ENCODE results near the gene GOT1.

DNA sequence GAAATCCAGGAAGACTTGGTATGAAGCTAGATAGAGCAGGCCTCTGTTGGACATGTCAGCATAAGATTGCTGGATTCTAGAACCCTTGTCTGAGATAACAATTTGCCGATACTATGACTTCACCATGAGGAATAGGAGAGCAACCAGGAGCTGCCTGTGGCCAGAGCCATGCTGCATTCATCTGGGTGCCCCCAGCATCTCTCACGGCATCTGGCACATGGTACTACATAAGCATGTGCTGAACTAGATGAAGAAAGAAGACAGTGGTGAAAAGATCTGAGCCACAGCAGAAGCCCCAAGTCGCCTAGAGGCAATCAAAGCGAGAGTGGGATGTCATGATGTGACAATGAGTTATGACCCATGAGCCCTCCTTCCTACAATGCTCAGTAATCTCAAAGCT lies 19.5 kb downstream of the GOT1 start:
- TF ChIP-seq, protein P1, sequence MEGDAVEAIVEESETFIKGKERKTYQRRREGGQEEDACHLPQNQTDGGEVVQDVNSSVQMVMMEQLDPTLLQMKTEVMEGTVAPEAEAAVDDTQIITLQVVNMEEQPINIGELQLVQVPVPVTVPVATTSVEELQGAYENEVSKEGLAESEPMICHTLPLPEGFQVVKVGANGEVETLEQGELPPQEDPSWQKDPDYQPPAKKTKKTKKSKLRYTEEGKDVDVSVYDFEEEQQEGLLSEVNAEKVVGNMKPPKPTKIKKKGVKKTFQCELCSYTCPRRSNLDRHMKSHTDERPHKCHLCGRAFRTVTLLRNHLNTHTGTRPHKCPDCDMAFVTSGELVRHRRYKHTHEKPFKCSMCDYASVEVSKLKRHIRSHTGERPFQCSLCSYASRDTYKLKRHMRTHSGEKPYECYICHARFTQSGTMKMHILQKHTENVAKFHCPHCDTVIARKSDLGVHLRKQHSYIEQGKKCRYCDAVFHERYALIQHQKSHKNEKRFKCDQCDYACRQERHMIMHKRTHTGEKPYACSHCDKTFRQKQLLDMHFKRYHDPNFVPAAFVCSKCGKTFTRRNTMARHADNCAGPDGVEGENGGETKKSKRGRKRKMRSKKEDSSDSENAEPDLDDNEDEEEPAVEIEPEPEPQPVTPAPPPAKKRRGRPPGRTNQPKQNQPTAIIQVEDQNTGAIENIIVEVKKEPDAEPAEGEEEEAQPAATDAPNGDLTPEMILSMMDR (conservative IDR thresholded peaks at IDR 0.05; ENCODE audit: low read depth, low read length), result no peak
- TF ChIP-seq EZH2 (IDR thresholded peaks at IDR 0.05; ENCODE audit: low read length, unreplicated experiment) (no peak), EZH2phosphoT487 (IDR thresholded peaks at IDR 0.05; ENCODE audit: borderline replicate concordance, low read length) (no peak)
